SK-N-MC (cell line): ENCODE measurements around the gene NME3.

Source experiments
- EZH2 ChIP-seq: fragments of 200-600 bp; sonication (generic); IDR thresholded peaks from one replicate; pipeline ENCODE4 v1.6.1; 2017; ENCODE audit warnings: antibody characterized with exemption
- POLR2AphosphoS5 ChIP-seq: IDR thresholded peaks from 2 replicates; pipeline ENCODE4 v1.6.1; 2012; ENCODE audit warnings: mild to moderate bottlenecking, low read depth, low read length, borderline replicate concordance

DNA sequence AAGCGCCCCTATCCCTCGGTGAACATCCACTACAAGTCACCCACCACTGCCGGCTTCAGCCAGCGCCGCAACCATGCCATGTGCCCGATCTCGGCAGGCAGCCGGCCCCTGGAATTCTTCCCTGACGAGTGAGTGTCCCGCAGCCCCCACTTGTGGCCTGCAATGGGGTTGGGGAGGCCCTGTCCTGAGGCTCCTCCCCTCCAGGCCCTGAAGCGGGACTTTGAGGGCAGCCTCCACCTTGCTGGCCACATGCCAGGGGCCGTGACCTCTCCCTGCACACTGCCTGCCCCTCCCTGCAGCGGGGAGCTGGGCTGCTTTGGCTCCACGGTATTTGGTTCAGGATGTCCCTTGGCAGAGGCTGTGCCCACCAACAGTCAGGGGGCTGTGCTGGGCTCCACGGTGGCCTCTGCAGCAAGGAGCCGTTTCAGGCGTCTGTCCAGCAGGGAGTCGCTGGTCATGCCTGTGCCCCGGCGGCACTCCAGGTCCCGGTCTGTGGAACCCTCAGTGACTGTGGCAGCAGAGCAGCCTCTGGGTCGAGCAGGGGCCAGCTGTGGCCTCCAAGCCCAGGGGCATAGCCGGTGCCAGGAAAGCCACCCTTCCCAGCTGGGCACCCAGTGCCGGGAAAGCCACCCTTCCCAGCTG, 8.3 kb downstream of the NME3 start:
- no peak for TF ChIP-seq EZH2
- TF ChIP-seq POLR2AphosphoS5 = no peak
